HG02588 (cell line): ENCODE results near the gene CACNA1E.
A peak's percentile ranks its signal among the peaks of the same experiment; 100 is the strongest.

ENCODE experiments used
- ATAC-seq: cut with Tn5 transposase; IDR thresholded peaks from one replicate; pipeline ENCODE4 v1.9.1; 2021; ENCODE audit warnings: mild to moderate bottlenecking, moderate library complexity; ENCODE audit not compliant: unreplicated experiment

CACNA1E gene

DNA sequence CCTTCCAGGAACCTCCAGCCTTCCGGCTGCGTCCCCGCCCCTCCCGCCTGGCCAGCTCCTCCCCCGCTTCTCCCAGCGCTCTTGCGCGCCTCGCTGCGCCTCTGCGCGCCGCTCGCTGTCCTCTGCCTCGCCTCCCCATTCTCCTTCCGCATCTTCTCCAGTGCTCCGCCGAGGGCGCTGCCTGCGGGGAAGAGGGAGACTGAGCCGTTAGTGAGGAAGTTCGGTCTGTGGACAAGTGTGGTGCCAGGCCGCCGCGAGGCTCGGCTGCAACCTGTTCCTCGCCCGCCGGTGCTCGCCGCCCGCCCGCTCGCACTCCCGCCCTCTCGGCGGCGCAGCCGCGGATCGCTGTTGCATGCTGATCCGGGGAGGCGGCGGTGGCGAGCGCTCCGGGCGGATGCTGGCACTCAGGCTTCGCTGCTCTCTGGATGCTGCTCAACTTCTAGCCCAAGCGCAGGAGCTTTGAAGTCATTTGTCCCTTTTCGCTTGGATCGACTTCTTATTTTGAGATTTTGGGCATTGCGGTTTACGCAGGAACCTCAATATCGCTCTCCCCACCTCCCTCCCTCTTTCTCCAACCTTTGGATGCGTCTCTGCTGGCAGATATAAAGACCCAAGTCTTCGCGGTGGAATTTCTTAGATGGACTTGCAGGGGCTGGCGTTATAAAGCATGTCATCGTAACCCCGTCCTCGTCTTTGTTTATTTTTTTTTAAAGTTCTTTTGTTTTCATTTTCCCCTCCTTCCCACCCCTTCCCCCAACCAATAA, 614 bp upstream of the CACNA1E start:
- ATAC-seq = peak; percentile 40

- ATAC-seq = no peak
These were observed 1.5 kb downstream of the CACNA1E start for GRCh38 chr1:181484821-181485220.

- ATAC-seq = no peak
These were observed 2.2 kb downstream of the CACNA1E start for GRCh38 chr1:181485287-181486097.

DNA sequence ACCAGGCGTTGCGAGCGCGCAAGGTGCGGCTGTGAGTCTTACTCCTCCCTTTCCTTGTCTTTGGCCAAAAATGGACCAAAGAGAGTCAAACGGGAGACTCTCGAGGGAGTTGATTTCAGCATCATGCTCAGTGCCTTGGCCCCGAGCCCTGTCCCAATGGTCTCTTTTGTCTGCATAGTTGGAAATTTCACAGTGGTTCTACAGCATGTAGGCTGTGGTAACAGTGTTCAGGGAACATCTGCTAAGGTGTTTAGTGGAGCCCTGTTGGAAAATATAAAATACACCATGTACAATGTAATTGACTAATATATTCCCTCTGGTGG, 2.7 kb downstream of the CACNA1E start:
- ATAC-seq = no peak

DNA sequence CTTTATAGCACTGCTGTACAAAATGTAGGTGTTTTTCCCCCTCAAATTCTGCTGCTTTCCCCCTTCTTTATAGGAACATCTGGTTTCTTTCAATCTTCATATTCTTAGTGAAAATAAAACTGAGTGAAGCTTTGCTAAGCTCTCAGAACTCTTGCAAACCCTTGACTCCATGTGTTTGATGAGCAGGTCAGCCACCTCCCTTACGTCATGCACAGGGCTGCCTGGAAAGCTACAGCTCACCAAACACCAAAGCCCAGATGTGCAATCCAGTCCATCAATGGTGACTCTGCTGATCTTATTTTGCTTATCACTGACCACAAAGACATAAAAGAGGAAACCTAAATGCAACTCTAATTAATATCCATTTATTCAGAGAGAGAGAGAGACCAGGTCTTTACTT, 5.5 kb downstream of the CACNA1E start:
- ATAC-seq = no peak

DNA sequence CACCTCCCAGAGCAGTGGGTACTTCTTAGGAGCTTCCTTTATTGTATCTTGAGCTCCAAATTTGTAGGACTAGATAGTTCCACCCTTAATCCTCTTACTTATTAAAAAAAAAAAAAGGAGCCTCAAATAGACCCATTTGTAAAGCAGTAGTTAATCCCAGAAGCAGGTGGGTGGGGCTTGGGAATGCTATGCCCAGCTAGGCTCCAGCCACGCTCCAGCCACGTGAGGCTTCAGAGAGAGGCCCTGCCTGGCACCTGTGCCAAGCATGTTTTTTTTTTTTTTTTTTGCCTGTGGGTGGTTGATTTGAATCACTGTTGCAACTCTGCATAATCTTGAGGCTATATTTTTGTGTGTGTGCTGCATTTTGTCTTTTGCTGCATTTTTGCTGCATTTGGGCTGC, 7.0 kb downstream of the CACNA1E start:
- ATAC-seq = no peak

GRCh38 chr1:181490740-181491712, 7.7 kb downstream of the CACNA1E start:
- no peak for ATAC-seq

DNA sequence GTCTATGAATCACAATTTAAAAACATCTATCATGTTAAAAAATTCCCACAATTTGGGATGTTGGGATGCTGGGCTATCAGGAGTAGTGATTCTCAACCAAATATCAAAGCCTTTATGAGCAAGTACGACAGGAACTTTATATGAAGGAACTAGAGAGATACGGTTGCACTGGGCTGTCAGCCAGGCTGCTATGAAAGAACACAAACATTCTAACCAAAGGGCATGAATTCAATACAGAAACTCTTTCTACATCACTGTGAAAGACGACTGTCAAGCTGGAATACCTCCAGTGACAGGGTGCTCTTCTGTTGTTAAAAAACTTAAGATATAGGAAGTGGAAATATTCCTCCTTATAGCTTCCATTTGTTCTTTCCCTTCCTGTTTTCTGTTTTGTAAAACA, 9.8 kb downstream of the CACNA1E start:
- ATAC-seq = no peak

DNA sequence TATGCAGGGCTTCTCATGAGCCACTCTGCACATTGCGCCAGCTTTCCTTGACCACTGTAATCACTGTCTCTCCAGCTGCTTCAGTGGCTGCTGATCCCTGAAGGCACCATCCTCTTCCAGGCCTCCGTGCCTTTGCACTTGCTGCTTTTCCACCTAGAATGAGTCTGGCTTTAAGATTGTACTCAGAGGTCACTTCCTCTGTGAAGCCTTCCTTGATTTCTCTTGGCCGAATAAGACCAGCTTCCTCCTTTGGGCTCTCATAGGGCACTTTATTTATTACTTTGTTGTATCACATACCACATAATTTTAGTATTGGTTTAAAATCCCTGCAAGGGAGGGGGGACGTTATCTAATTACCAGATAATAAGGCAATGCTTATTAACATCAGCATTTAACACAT, 10.6 kb downstream of the CACNA1E start:
- no peak for ATAC-seq

DNA sequence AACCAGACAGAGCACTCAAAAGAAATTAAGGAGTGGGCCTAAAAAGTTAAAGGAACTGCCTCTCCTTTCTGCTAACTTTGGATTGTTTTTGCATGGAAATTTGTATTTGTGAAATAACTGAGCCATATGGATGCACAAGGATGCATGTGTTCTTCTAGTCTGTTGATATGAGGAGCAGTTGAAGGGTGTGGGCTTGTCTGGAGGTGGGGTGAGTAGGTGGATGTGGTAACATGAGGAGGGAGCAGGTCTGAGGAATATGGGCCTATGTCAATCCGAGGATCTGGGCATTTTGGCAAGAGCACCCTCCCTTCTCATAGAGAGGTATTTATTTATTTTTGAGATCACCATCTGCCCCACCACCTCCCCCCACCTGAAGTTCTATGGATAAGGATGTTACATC, 13.4 kb downstream of the CACNA1E start:
- no peak for ATAC-seq

DNA sequence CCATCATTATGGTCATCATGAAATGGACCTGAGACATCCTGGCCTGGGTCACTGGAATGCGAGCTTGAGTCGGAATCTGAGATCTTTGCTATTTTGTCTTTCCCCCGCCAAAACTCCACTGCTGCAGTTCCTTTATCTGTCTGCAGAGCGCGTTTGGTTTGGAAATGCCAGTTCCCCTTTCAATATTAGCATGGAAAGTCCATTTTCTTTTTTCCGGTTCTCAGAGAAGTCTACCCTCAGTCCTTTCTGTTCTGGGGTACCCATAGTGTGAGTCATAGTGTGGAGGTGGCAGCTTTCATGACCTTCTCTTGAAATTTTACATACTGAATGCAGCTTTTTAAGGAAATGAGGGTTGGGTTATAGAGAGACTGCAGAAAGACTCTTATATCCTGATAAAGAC, 14.6 kb downstream of the CACNA1E start:
- no peak for ATAC-seq

DNA sequence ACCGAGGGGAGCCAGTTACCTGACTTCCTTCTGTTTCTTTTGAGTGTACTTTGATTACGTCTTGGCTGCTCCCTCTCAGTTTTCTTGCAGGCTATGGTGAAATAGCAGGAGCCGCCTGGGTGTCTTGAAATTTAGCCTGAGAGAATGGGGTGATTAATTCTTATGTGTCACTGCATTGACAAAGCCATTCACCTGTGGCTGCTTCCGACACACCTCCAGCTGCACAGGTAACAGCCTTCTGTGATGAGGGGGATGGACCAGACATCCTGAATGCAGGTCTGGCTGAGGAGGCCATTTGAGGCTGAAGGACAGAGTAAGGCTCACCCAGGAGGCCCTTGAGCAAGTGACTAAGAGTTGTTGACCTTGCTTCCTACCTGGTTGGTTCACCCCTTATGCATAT, 16.5 kb downstream of the CACNA1E start:
- no peak for ATAC-seq

DNA sequence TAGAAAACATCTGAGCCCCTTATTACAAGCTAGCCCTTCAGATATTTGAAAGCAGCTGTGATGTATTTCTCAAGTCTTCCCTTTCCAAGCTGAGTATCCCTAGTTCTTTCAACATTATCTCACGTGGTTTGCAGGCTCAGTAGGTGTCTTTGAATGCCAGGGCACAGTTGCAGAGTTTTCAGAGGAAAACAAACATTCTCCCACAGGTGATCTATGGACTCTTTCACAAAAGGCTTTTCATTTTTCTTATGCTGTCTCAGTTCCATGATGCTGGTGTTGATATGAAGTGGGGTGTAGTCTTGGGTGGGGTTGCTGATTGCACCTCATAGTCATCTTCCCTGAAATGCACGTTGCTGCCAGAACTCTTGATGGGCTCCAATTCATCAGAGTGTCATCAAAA, 17.3 kb downstream of the CACNA1E start:
- ATAC-seq = no peak

DNA sequence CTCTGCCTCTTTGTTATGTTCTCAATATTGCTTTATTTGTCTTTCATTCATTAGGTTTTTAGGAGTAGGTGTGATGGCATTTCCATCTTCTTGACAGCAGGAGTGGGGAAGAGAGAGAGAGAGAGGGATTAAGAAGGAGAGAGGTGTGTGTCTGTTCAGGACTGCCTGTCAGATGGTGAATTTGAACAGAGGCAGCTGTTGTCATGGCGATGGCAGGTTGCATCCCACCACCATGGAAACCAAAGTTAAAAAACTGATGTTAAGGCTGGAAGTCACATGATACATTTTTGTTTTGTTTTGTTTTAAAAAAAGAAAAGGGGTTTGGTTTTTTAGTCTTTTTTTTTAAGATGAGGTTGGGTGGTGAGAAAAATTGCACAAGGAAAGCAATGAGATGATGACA, 18.3 kb downstream of the CACNA1E start:
- ATAC-seq = no peak

DNA sequence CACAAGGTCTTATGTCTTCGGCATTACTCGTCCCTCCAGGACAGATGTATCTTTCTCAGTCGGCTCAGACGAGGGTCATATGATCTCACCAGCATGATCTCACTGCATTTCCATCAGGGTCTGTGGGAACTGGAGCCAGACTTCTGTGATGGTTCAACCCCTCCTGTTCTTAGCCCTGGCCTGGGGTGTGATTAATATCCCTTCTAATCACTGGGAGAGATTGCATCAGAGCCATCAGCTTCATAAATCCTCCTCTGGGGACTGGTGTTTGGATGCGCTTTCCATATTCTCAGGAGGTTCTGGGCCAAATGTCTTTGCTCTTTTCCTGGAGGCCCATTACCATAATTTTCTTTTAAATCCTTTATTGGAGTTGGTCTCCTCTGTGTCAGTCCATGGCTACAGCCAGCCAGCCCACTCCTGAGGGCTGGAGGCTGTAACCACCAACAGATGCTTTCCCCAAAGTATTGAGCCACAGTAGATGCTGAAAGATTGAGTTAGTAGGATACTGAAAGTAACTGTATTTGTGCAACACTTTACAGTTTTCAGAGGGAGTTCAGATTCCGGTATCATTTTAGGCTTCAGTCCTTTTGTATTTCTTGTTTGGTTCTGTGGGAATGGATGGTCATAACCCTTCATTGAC, 20.0 kb downstream of the CACNA1E start:
- ATAC-seq = no peak

- peak; percentile 39 for ATAC-seq
These were observed 21.1 kb downstream of the CACNA1E start for GRCh38 chr1:181504399-181504842.

- ATAC-seq = no peak
These were observed 23.4 kb downstream of the CACNA1E start for GRCh38 chr1:181506563-181507353.

GRCh38 chr1:181508486-181509165, 25.3 kb downstream of the CACNA1E start:
- peak; percentile 33 for ATAC-seq

DNA sequence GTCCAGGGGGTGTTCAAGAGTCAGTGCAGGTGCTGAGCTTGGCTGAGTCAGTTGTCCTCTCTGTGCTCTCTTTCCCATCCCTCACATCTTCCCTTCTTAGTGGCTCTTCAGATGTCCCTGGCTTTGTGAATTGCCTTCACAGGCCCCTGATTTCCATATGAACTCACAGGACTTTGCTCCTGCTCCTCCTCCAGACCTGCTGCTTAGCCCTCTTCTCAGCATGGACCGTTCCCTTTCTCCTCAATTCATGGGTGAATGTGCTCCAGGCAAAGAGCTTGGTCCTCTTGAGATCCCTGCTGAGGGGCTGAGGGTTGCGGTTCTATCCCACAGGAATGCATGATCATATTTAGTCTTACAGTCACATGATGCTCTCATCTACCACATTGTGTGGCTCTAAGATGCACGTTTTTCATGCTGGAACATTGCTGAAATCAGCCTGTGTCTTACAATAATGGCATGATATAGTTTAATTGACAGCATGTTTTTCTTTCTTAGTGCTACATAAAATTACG, 30.5 kb downstream of the CACNA1E start:
- ATAC-seq = no peak
